K562 (cell line): ENCODE results near the gene NFKB2. TPM values are rescaled to one million over a fixed set of nuclear protein-coding genes. Genes with fewer than 3 reads are reported as not detected.

Experiments
- EP300 ChIP-seq: IDR thresholded peaks from 2 replicates; pipeline ENCODE4 v1.6.1; 2012; ENCODE audit warnings: low read length, improper control_type of control experiment
- FOXA3 ChIP-seq, 2 experiments: fragments of 450-650 bp in 1 of 2; sonication (generic) in 1 of 2; formaldehyde crosslinking; IDR thresholded peaks in 1 of 2; conservative IDR thresholded peaks in 1 of 2; 2 replicates each; pipeline versions ENCODE4 v1.4.0 to v1.8.0; 2020 to 2022; ENCODE audit warnings: mild to moderate bottlenecking in 2 of 2, missing genetic modification reagents in 1 of 2
- KLF6 ChIP-seq: fragments of 250-450 bp; sonication (Bioruptor Pico); IDR thresholded peaks from 2 replicates; pipeline ENCODE4 v1.4.0; 2020; ENCODE audit warnings: mild to moderate bottlenecking, moderate library complexity, borderline replicate concordance
- MAX ChIP-seq: sonication (generic); formaldehyde crosslinking; IDR thresholded peaks from 2 replicates; pipeline ENCODE4 v1.9.0; 2022; ENCODE audit warnings: mild to moderate bottlenecking, missing genetic modification reagents
- MGA ChIP-seq: fragments of 450-650 bp; IDR thresholded peaks from 2 replicates; pipeline ENCODE4 v1.6.1; 2016; ENCODE audit warnings: mild to moderate bottlenecking, moderate library complexity
- RBFOX2 ChIP-seq: fragments of 200-400 bp; formaldehyde crosslinking; IDR thresholded peaks from 2 replicates; pipeline ENCODE4 v1.6.1; 2017; ENCODE audit warnings: low read depth, mild to moderate bottlenecking, low read length, moderate library complexity
- TFAP4 ChIP-seq: sonication (generic); formaldehyde crosslinking; IDR thresholded peaks from 2 replicates; pipeline ENCODE4 v1.8.0; 2022; ENCODE audit warnings: missing genetic modification reagents, mild to moderate bottlenecking, moderate library complexity, borderline replicate concordance
- USF1 ChIP-seq: sonication (generic); formaldehyde crosslinking; IDR thresholded peaks from 2 replicates; pipeline ENCODE4 v1.9.0; 2022; ENCODE audit warnings: mild to moderate bottlenecking, missing genetic modification reagents
- ZNF431 ChIP-seq: sonication (generic); formaldehyde crosslinking; IDR thresholded peaks from 2 replicates; pipeline ENCODE4 v1.8.0; 2022; ENCODE audit warnings: mild to moderate bottlenecking, missing genetic modification reagents
- ZNF511 ChIP-seq: sonication (generic); formaldehyde crosslinking; IDR thresholded peaks from 2 replicates; pipeline ENCODE4 v1.8.0; 2022; ENCODE audit warnings: mild to moderate bottlenecking, missing genetic modification reagents
- polyA plus RNA-seq, 8 experiments: library from polyadenylated mRNA; depleted of rRNA in 4 of 8; stranded (reverse) in 5 of 8; unstranded in 3 of 8; fragments of >200 nt; fragmentation: Nextera tagmentation in 2 of 8; fragmentation: Illumina TruSeq in 1 of 8; extraction: Ambion mirVana in 2 of 8; extraction: Trizol in 1 of 8; gene quantifications; 2 replicates each; pipeline versions ENCODE4 v1.2.1 to v1.2.3, GENCODE V29; 2011 to 2014; ENCODE audit warnings: inconsistent platforms in 1 of 8, missing spikeins in 1 of 8
- total RNA-seq, 7 experiments: library from RNA; depleted of rRNA in 6 of 7; stranded (reverse); fragments of >200 nt in 6 of 7; fragmentation: Illumina TruSeq in 2 of 7; extraction: Trizol in 2 of 7; gene quantifications; 2 replicates each; pipeline versions ENCODE4 v1.2.1 to v1.2.3, GENCODE V29; 2011 to 2021; ENCODE audit warnings: low replicate concordance in 1 of 7

The NFKB2 gene
- total and polyA plus RNA-seq, 9 of the 15 experiments (the other 6 are each of a cell fraction or from before 2014, with no cell fraction given): 0.07 to 20.3 (median 7.9) TPM

GRCh38 chr10:102418622-102419268 lies 23.2 kb downstream of the NFKB2 start, which contains the start of gene PSD (continued):
- TF ChIP-seq MGA: peak; percentile 70
- TF ChIP-seq ZNF431 (CRISPR knock-in tag): peak; percentile 25; the same call in 1 of the 2 replicates
- peak; percentile 87 for TF ChIP-seq MAX (CRISPR knock-in tag)
- TF ChIP-seq RBFOX2: 0 out of 2 replicates have a peak, but pooled peaks have one; percentile 32
- TF ChIP-seq USF1: peak; percentile 49
- no peak for TF ChIP-seq EP300
- no peak for TF ChIP-seq KLF6 (CRISPR knock-in tag)
- TF ChIP-seq FOXA3 (CRISPR knock-in tag; conservative IDR thresholded peaks at IDR 0.05 in 1 of 2, IDR thresholded peaks at IDR 0.05 in 1 of 2): 0 out of 4 replicates have a peak, but pooled peaks of 1 of the 2 experiments have one; percentile 54
- peak; percentile 43; the same call in 1 of the 2 replicates for TF ChIP-seq ZNF511
- TF ChIP-seq TFAP4 (CRISPR knock-in tag): 0 out of 2 replicates have a peak, but pooled peaks have one; percentile 6
